ENCODE results near the gene ZNF438.

ZNF438 gene

GRCh38 chr10:30854656-30855055 lies 177.0 kb downstream of the ZNF438 start:
- in situ Hi-C loops (cut with MboI; ENCODE audit: low sequenced_read_pairs) = no loop called here

- in situ Hi-C loops (cut with MboI; ENCODE audit: low sequenced_read_pairs) = no loop called here
Measured at GRCh38 chr10:30853066-30853465, 178.6 kb downstream of the ZNF438 start.

- in situ Hi-C loops (cut with MboI; ENCODE audit: low sequenced_read_pairs) = no loop called here
Measured at GRCh38 chr10:30850776-30851175, 180.9 kb downstream of the ZNF438 start.

- in situ Hi-C loops (cut with MboI; ENCODE audit: low sequenced_read_pairs) = no loop called here
Measured at GRCh38 chr10:30849231-30850035, 182.2 kb downstream of the ZNF438 start.

GRCh38 chr10:30848396-30849032 lies 183.2 kb downstream of the ZNF438 start:
- in situ Hi-C loops (cut with MboI; ENCODE audit: low sequenced_read_pairs) = no loop called here

- in situ Hi-C loops (cut with MboI; ENCODE audit: low sequenced_read_pairs) = no loop called here
Measured at GRCh38 chr10:30847642-30848041, 184.0 kb downstream of the ZNF438 start.

GRCh38 chr10:30847199-30847598 lies 184.5 kb downstream of the ZNF438 start:
- in situ Hi-C loops (cut with MboI; ENCODE audit: low sequenced_read_pairs) = no loop called here

GRCh38 chr10:30846710-30847109 lies 185.0 kb downstream of the ZNF438 start:
- in situ Hi-C loops (cut with MboI; ENCODE audit: low sequenced_read_pairs) = no loop called here

- in situ Hi-C loops (cut with MboI; ENCODE audit: low sequenced_read_pairs) = no loop called here
Measured at GRCh38 chr10:30842894-30843293, 188.8 kb downstream of the ZNF438 start.

GRCh38 chr10:30842185-30842584 lies 189.5 kb downstream of the ZNF438 start:
- in situ Hi-C loops (cut with MboI; ENCODE audit: low sequenced_read_pairs) = no loop called here

- in situ Hi-C loops (cut with MboI; ENCODE audit: low sequenced_read_pairs) = no loop called here
Measured at GRCh38 chr10:30840395-30841050, 191.1 kb downstream of the ZNF438 start.

GRCh38 chr10:30839652-30840051 lies 192.0 kb downstream of the ZNF438 start:
- in situ Hi-C loops (cut with MboI; ENCODE audit: low sequenced_read_pairs) = no loop called here

- in situ Hi-C loops (cut with MboI; ENCODE audit: low sequenced_read_pairs) = no loop called here
Measured at GRCh38 chr10:30836406-30836805, 195.3 kb downstream of the ZNF438 start.

GRCh38 chr10:30835146-30835545 lies 196.5 kb downstream of the ZNF438 start:
- in situ Hi-C loops (cut with MboI; ENCODE audit: low sequenced_read_pairs) = no loop called here

- in situ Hi-C loops (cut with MboI; ENCODE audit: low sequenced_read_pairs) = no loop called here
Measured at GRCh38 chr10:30834651-30835050, 197.0 kb downstream of the ZNF438 start.

- in situ Hi-C loops (cut with MboI; ENCODE audit: low sequenced_read_pairs) = no loop called here
Measured at GRCh38 chr10:30834153-30834552, 197.5 kb downstream of the ZNF438 start.

- in situ Hi-C loops (cut with MboI; ENCODE audit: low sequenced_read_pairs) = no loop called here
Measured at GRCh38 chr10:30833628-30833970, 198.1 kb downstream of the ZNF438 start.

- in situ Hi-C loops (cut with MboI; ENCODE audit: low sequenced_read_pairs) = no loop called here
Measured at GRCh38 chr10:30832749-30833627, 198.7 kb downstream of the ZNF438 start.

GRCh38 chr10:30832001-30832748 lies 199.5 kb downstream of the ZNF438 start:
- in situ Hi-C loops (cut with MboI; ENCODE audit: low sequenced_read_pairs) = no loop called here

GRCh38 chr10:30831426-30831825 lies 200.2 kb downstream of the ZNF438 start:
- in situ Hi-C loops (cut with MboI; ENCODE audit: low sequenced_read_pairs) = no loop called here

Measured in HL-60/S4 treated with phorbol 12-myristate 13-acetate at 8.2 ng/mL for 4 days and 3 days (cell line).